Panc1 (cell line): ENCODE data around the gene DNAJC4. TPM values are rescaled to one million over a fixed set of nuclear protein-coding genes. Genes with fewer than 3 reads are reported as not detected.
A peak's percentile ranks its signal among the peaks of the same experiment; 100 is the strongest.

Experiments used
- ATAC-seq: fragments of 200-7000 bp; cut with Tn5 transposase; 2 replicates; pipeline ENCODE4 v1.9.1; 2020; ENCODE audit warnings: mild to moderate bottlenecking, moderate library complexity
- BruUV-seq: library from RNA; stranded (reverse); fragments of 400-500 nt; replicated peaks from 2 replicates; lab custom pipeline; 2021; lab: Mats Ljungman, UMichigan
- CTCF ChIA-PET: fragments of 300-600 bp; sonication (Branson Sonifier 250); formaldehyde crosslinking; loops from one replicate; lab custom pipeline; 2022; ENCODE audit warnings: antibody characterized with exemption; lab: Charles Lee
- POLR2A ChIA-PET: fragments of 300-600 bp; sonication (Branson Sonifier 250); formaldehyde crosslinking; loops from one replicate; lab custom pipeline; 2022; ENCODE audit warnings: antibody characterized with exemption; lab: Charles Lee
- DNase-seq: peaks from one replicate; pipeline ENCODE4 v3.0.0-alpha.2; 2010; ENCODE audit warnings: low read depth, low spot score
- H3K27ac ChIP-seq: 2 replicates; pipeline ENCODE4 v1.5.1; 2011; ENCODE audit warnings: mild to moderate bottlenecking, low read length, inconsistent platforms
- H3K27me3 ChIP-seq: fragments of 200-500 bp; sonication (Bioruptor generic); 2 replicates; pipeline ENCODE4 v1.6.0; 2014; ENCODE audit warnings: low read length, inconsistent platforms; ENCODE audit not compliant: control insufficient read depth, insufficient read depth
- H3K36me3 ChIP-seq: fragments of 200-500 bp; sonication (Bioruptor generic); 2 replicates; pipeline ENCODE4 v1.5.1; 2014; ENCODE audit warnings: inconsistent platforms, mild to moderate bottlenecking, low read length, moderate library complexity; ENCODE audit not compliant: control insufficient read depth, insufficient read depth
- H3K4me1 ChIP-seq: 2 replicates; pipeline ENCODE4 v1.5.1; 2011; ENCODE audit warnings: inconsistent platforms, mild to moderate bottlenecking, low read length, moderate library complexity; ENCODE audit not compliant: control insufficient read depth, insufficient read depth
- H3K4me3 ChIP-seq, 2 experiments: 2 replicates each; pipeline ENCODE4 v1.5.1; 2011 to 2012; ENCODE audit warnings: low read depth in 2 of 2, low read length in 2 of 2, mild to moderate bottlenecking in 2 of 2, inconsistent platforms in 1 of 2, moderate library complexity in 1 of 2
- H3K9me3 ChIP-seq: fragments of 200-500 bp; sonication (Bioruptor generic); 2 replicates; pipeline ENCODE4 v1.5.1; 2014; ENCODE audit warnings: low read depth, mild to moderate bottlenecking, inconsistent platforms, low read length, moderate library complexity; ENCODE audit not compliant: control insufficient read depth, insufficient read depth
- POLR2AphosphoS5 ChIP-seq: IDR thresholded peaks from 2 replicates; pipeline ENCODE4 v1.6.1; 2012; ENCODE audit warnings: mild to moderate bottlenecking, low read depth, low read length, moderate library complexity
- SIN3A ChIP-seq: IDR thresholded peaks from 2 replicates; pipeline ENCODE4 v1.6.1; 2012; ENCODE audit warnings: low read depth, mild to moderate bottlenecking, low read length, moderate library complexity, borderline replicate concordance; ENCODE audit not compliant: insufficient read depth
- TCF7L2 ChIP-seq: IDR thresholded peaks from 2 replicates; pipeline ENCODE4 v1.6.1; 2011; ENCODE audit warnings: mild to moderate bottlenecking, low read depth, low read length, inconsistent platforms
- in situ Hi-C: cut with HindIII; loops from 2 replicates; pipeline ENCODE4 v1.10.0; 2016; ENCODE audit warnings: low sequenced_read_pairs, low pct_unique_long_range_greater_than_20kb
- intact Hi-C: fragments of 100-400 bp; cut with micrococcal nuclease; formaldehyde crosslinking; loops from one replicate; pipeline ENCODE4 v1.10.0; 2022; ENCODE audit not compliant: unreplicated experiment
- total RNA-seq: library from RNA; stranded (reverse); gene quantifications from one replicate; pipeline ENCODE4 v1.2.1, GENCODE V29; 2021; ENCODE audit not compliant: unreplicated experiment
- TF ChIP-seq, protein P1 (sequence below), 2 experiments: IDR thresholded peaks; 2 replicates each; pipeline ENCODE4 v1.6.1; 2011 to 2012; ENCODE audit warnings: low read depth in 2 of 2, control low read depth in 1 of 2, low read length in 1 of 2, mild to moderate bottlenecking in 1 of 2, moderate library complexity in 1 of 2; ENCODE audit not compliant: insufficient read depth in 1 of 2
- TF ChIP-seq, protein P2 (sequence below): fragments of 450-650 bp; IDR thresholded peaks from 2 replicates; pipeline ENCODE4 v1.5.1; 2017; ENCODE audit warnings: mild to moderate bottlenecking

The DNAJC4 gene
- total RNA-seq, 1 experiment from 2014 or later = 41.0 TPM

- in situ Hi-C loops = no loop called here
Observed at GRCh38 chr11:64185175-64185692, 45.1 kb upstream of the DNAJC4 start.

GRCh38 chr11:64185693-64186491, 44.5 kb upstream of the DNAJC4 start, which contains the start of gene STIP1:
TSS of gene STIP1 (plus strand) at chr11:64186171. CDS start at chr11:64186262, 91 bp downstream.
- ATAC-seq (peak; percentile 91), DNase-seq (peak; percentile 100)
- BruUV-seq = no TSS peak
- Histone ChIP-seq H3K4me3 (peak within 1 kb of the TSS; percentile 83 to 90; a peak in 3 of 4 replicates), H3K9me3 (no peaks in the 10 kb centered on the region), H3K27me3 (no peaks in the 10 kb centered on the region), H3K36me3 (peaks cover 4% of the 10 kb centered on the region; the same call in 1 of the 2 replicates), H3K27ac (peak within 1 kb of the TSS; percentile 98), H3K4me1 (peaks cover 39% of the 10 kb centered on the region)
- in situ Hi-C loops = no loop called here
- TF ChIP-seq SIN3A (peak; percentile 90; the same call in 1 of the 2 replicates), POLR2AphosphoS5 (no peak; the same call in 1 of the 2 replicates), TCF7L2 (0 out of 2 replicates have a peak, but pooled peaks have one; percentile 22)
- TF ChIP-seq, protein P1, sequence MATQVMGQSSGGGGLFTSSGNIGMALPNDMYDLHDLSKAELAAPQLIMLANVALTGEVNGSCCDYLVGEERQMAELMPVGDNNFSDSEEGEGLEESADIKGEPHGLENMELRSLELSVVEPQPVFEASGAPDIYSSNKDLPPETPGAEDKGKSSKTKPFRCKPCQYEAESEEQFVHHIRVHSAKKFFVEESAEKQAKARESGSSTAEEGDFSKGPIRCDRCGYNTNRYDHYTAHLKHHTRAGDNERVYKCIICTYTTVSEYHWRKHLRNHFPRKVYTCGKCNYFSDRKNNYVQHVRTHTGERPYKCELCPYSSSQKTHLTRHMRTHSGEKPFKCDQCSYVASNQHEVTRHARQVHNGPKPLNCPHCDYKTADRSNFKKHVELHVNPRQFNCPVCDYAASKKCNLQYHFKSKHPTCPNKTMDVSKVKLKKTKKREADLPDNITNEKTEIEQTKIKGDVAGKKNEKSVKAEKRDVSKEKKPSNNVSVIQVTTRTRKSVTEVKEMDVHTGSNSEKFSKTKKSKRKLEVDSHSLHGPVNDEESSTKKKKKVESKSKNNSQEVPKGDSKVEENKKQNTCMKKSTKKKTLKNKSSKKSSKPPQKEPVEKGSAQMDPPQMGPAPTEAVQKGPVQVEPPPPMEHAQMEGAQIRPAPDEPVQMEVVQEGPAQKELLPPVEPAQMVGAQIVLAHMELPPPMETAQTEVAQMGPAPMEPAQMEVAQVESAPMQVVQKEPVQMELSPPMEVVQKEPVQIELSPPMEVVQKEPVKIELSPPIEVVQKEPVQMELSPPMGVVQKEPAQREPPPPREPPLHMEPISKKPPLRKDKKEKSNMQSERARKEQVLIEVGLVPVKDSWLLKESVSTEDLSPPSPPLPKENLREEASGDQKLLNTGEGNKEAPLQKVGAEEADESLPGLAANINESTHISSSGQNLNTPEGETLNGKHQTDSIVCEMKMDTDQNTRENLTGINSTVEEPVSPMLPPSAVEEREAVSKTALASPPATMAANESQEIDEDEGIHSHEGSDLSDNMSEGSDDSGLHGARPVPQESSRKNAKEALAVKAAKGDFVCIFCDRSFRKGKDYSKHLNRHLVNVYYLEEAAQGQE (IDR thresholded peaks at IDR 0.05; ENCODE audit: insufficient read depth in 1 of 2, low read depth in 2 of 2, low read length in 1 of 2) = no peak
- ChIA-PET CTCF (interaction anchor here (1.0 to 1.1 kb wide), 2 partner anchors 10 to 23 kb away, joined by 3 read pairs; no protein-coding TSS in a partner anchor), POLR2A (interaction anchor here (0.6 kb wide), 2 partner anchors 11 to 324 kb away, joined by 5 to 8 read pairs; no protein-coding TSS in a partner anchor)
- intact Hi-C loops = no loop called here

More at GRCh38 chr11:64185175-64185692, 45.1 kb upstream of the DNAJC4 start:
- POLR2A ChIA-PET = interaction anchor here (0.6 to 0.7 kb wide), 3 partner anchors 11 to 323 kb away, joined by 3 to 8 read pairs (median 5); no protein-coding TSS in a partner anchor
- TSS peak; percentile 90 for BruUV-seq
- H3K4me1 ChIP-seq = peaks cover 41% of the 10 kb centered on the region
- CTCF ChIA-PET = interaction anchor here (0.5 to 1.1 kb wide), 3 partner anchors 11 to 1255 kb away, joined by 3 to 7 read pairs (median 3); no protein-coding TSS in a partner anchor
- H3K27ac ChIP-seq = peak overlapping the region; percentile 98
- H3K9me3 ChIP-seq = no peaks in the 10 kb centered on the region
- H3K27me3 ChIP-seq = no peaks in the 10 kb centered on the region
- intact Hi-C loops = no loop called here
- H3K4me3 ChIP-seq = peak overlapping the region; percentile 83 to 90; a peak in 3 of 4 replicates
- H3K36me3 ChIP-seq = peaks cover 4% of the 10 kb centered on the region; the same call in 1 of the 2 replicates
- TF ChIP-seq POLR2AphosphoS5 = peak; percentile 97
- TF ChIP-seq, protein P2, sequence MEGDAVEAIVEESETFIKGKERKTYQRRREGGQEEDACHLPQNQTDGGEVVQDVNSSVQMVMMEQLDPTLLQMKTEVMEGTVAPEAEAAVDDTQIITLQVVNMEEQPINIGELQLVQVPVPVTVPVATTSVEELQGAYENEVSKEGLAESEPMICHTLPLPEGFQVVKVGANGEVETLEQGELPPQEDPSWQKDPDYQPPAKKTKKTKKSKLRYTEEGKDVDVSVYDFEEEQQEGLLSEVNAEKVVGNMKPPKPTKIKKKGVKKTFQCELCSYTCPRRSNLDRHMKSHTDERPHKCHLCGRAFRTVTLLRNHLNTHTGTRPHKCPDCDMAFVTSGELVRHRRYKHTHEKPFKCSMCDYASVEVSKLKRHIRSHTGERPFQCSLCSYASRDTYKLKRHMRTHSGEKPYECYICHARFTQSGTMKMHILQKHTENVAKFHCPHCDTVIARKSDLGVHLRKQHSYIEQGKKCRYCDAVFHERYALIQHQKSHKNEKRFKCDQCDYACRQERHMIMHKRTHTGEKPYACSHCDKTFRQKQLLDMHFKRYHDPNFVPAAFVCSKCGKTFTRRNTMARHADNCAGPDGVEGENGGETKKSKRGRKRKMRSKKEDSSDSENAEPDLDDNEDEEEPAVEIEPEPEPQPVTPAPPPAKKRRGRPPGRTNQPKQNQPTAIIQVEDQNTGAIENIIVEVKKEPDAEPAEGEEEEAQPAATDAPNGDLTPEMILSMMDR = no peak
- TF ChIP-seq, protein P1 (IDR thresholded peaks at IDR 0.05; ENCODE audit: insufficient read depth in 1 of 2, low read depth in 2 of 2, low read length in 1 of 2) = no peak
- DNase-seq = no peak
- ATAC-seq = peak; percentile 43
